ENCODE measurements around the gene HTT. TPM values are rescaled to one million over a fixed set of nuclear protein-coding genes. Genes with fewer than 3 reads are reported as not detected.

HTT gene
- total RNA-seq, 1 experiment from 2014 or later = 37.4 TPM

DNA sequence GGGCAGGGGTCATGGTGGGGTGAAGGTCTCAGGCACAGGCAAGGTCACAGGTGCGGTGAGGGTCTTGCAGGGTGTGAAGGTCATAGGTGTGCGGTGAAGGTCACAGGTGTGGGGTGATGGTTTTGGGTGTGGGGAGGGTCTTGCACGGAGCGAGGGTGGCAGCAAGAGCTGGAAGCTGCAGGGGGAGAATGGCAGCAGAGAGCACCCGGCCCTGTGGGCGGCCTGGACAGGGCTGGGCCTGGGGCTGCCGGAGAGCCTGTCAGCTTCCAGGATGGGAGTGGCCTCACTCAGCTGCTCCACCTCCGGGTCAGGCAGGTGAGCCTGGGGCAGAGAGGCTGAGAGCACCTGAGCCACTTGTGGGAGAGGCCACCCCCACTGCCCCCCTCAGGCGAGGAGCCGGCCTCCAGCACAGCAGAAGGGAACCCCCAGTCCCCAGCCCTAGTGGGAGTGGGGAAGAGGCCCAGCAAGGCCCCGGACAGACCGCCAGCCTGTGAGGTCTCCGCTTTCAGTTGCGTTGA is 176.0 kb downstream of the HTT start:
- intact Hi-C loops (cut with micrococcal nuclease) = no loop called here
- Histone ChIP-seq H4K20me1 (ENCODE audit: insufficient read depth) (no peaks in the 10 kb centered on the region), H3K27ac (ENCODE audit: low read depth, low read length) (no peak overlapping the region), H3K4me2 (ENCODE audit: low read length) (no peak overlapping the region), H2AFZ (ENCODE audit: low read depth, low read length, poor library complexity, severe bottlenecking) (no peak overlapping the region), H3K27me3 (ENCODE audit: insufficient read depth, low read length) (no peaks in the 10 kb centered on the region), H3K4me1 (ENCODE audit: control insufficient read depth in 1 of 2, insufficient read depth in 2 of 2, low read length in 2 of 2) (no peaks in the 10 kb centered on the region), H3K79me2 (ENCODE audit: insufficient read depth, low read length) (no peaks in the 10 kb centered on the region), H3K9ac (ENCODE audit: low read length) (no peak overlapping the region), H3K4me3 (replicated peaks in 1 of 2; ENCODE audit: low read depth in 1 of 2, low read length in 2 of 2) (no peak overlapping the region), H3K9me3 (ENCODE audit: control insufficient read depth in 1 of 2, insufficient read depth in 1 of 2, low read depth in 1 of 2, low read length in 2 of 2) (no peaks in the 10 kb centered on the region), H3K9me2 (ENCODE audit: insufficient read depth) (no peaks in the 10 kb centered on the region), H3K36me3 (ENCODE audit: control insufficient read depth in 1 of 2, insufficient read depth in 2 of 2, low read length in 2 of 2) (no peaks in the 10 kb centered on the region)
- peak; percentile 48; the same call in 1 of the 2 replicates for ATAC-seq
- CTCF ChIA-PET = no interaction called here
- no peak for DNase-seq (ENCODE audit: low read depth, low spot score)
- BruUV-seq (replicated peaks) = no TSS peak
- POLR2A ChIA-PET = no interaction called here
- RAD21 ChIA-PET (ENCODE audit: low non-redundant PET in 1 of 2, low total read pairs in 2 of 2, uncharacterized antibody in 2 of 2, unreplicated experiment in 2 of 2) = no interaction called here
- TF ChIP-seq POLR2AphosphoS5 (IDR thresholded peaks at IDR 0.05; ENCODE audit: low read depth, low read length) (no peak), SIN3A (IDR thresholded peaks at IDR 0.05; ENCODE audit: low read depth) (no peak), FOSL1 (IDR thresholded peaks at IDR 0.05; ENCODE audit: low read depth) (no peak), YY1 (IDR thresholded peaks at IDR 0.05; ENCODE audit: extremely low read depth, insufficient replicate concordance, low read depth, low read length) (no peak)
- TF ChIP-seq, protein P1, sequence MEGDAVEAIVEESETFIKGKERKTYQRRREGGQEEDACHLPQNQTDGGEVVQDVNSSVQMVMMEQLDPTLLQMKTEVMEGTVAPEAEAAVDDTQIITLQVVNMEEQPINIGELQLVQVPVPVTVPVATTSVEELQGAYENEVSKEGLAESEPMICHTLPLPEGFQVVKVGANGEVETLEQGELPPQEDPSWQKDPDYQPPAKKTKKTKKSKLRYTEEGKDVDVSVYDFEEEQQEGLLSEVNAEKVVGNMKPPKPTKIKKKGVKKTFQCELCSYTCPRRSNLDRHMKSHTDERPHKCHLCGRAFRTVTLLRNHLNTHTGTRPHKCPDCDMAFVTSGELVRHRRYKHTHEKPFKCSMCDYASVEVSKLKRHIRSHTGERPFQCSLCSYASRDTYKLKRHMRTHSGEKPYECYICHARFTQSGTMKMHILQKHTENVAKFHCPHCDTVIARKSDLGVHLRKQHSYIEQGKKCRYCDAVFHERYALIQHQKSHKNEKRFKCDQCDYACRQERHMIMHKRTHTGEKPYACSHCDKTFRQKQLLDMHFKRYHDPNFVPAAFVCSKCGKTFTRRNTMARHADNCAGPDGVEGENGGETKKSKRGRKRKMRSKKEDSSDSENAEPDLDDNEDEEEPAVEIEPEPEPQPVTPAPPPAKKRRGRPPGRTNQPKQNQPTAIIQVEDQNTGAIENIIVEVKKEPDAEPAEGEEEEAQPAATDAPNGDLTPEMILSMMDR (IDR thresholded peaks at IDR 0.05 in 2 of 3, conservative IDR thresholded peaks at IDR 0.05 in 1 of 3; ENCODE audit: borderline replicate concordance in 1 of 3, insufficient read depth in 1 of 3, low read depth in 2 of 3, low read length in 2 of 3) = no peak
- TF ChIP-seq, protein P2, sequence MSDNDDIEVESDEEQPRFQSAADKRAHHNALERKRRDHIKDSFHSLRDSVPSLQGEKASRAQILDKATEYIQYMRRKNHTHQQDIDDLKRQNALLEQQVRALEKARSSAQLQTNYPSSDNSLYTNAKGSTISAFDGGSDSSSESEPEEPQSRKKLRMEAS (IDR thresholded peaks at IDR 0.05) = no peak
